ENCODE measurements around the gene HPD.

- TF ChIP-seq CTCF (IDR thresholded peaks at IDR 0.05) (no peak), POLR2A (IDR thresholded peaks at IDR 0.05) (no peak)
Observed at GRCh38 chr12:121873216-121873569, 14.5 kb upstream of the HPD start.
